GM06990 (cell line): ENCODE data around the gene NFAM1.

Experiments
- DNase-seq: peaks from one replicate; pipeline ENCODE4 v3.0.0-alpha.2; 2011; ENCODE audit not compliant: insufficient read length; ENCODE audit errors: extremely low read depth
- H3K27me3 ChIP-seq: replicated peaks from 2 replicates; pipeline ENCODE4 v1.6.0; 2011; ENCODE audit warnings: low read length; ENCODE audit not compliant: control insufficient read depth, insufficient read depth
- H3K36me3 ChIP-seq: 2 replicates; pipeline ENCODE4 v1.5.1; 2011; ENCODE audit warnings: low read length; ENCODE audit not compliant: control insufficient read depth, insufficient read depth
- H3K4me3 ChIP-seq: replicated peaks from 2 replicates; pipeline ENCODE4 v1.5.1; 2011; ENCODE audit warnings: low read depth, mild to moderate bottlenecking, control low read depth, low read length
- TF ChIP-seq, protein P1 (sequence below): IDR thresholded peaks from 2 replicates; pipeline ENCODE4 v1.5.1; 2011; ENCODE audit warnings: low read length, control low read depth, mild to moderate bottlenecking, inconsistent platforms; ENCODE audit not compliant: insufficient read depth, poor library complexity, severe bottlenecking

The NFAM1 gene

DNA sequence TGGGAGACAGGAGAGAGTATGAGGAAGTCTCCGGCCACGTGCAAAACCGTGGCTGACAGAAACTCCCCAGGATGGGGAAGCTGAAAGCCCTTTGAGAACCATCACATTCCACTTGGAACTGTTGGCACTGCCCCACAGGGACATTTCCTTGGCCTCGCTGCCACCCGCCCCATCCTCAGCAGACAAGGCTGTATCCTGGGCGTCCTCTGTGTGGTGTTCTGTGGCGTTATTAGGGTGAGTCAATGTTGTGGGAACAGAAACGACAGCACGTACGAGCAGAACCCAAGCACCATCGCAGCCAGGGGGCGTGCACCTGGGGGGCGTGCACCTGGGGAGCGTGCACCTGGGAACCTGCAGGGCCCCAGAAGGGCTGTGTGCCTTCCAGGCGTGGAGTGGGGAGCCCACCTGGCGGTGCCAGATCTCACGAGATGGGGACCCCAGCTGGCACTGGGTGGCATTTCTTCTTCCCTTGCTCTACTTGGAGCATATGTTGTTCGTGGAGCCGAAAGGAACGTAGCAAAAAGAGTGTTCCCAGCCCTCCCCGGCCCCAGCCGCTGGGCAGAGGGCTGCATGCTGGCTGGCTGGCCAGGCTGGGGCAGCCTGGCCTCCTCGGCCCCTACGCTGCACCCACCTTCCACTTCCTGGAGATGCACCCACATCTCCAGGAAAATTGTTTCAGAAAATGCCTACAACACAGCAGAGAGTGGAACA, 35.4 kb downstream of the NFAM1 start:
- TF ChIP-seq, protein P1, sequence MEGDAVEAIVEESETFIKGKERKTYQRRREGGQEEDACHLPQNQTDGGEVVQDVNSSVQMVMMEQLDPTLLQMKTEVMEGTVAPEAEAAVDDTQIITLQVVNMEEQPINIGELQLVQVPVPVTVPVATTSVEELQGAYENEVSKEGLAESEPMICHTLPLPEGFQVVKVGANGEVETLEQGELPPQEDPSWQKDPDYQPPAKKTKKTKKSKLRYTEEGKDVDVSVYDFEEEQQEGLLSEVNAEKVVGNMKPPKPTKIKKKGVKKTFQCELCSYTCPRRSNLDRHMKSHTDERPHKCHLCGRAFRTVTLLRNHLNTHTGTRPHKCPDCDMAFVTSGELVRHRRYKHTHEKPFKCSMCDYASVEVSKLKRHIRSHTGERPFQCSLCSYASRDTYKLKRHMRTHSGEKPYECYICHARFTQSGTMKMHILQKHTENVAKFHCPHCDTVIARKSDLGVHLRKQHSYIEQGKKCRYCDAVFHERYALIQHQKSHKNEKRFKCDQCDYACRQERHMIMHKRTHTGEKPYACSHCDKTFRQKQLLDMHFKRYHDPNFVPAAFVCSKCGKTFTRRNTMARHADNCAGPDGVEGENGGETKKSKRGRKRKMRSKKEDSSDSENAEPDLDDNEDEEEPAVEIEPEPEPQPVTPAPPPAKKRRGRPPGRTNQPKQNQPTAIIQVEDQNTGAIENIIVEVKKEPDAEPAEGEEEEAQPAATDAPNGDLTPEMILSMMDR, result peak; percentile 45
- peak; percentile 56 for DNase-seq
- Histone ChIP-seq H3K36me3 (no peaks in the 10 kb centered on the region), H3K27me3 (no peaks in the 10 kb centered on the region), H3K4me3 (peak overlapping the region; percentile 36)

DNA sequence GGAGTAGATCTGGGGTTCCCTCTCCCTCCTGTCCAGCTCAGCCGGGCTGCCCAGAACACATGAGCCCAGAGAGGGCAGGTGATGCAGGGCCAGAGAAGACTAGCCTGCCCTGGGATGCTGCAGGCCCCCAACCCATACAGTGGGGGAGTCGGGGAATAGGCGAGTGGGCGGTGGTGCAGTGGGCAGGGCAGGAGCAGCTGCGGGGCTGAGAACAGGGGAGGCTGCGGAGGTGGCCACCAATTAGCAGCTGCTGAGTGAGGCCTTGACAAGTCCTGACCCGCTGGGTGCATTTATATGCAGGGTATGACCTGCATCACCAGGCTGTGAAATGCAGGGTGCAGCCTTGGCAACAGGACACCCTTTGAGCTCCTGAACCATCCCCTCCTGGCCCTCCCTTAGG, 43.1 kb downstream of the NFAM1 start:
- no peaks in the 10 kb centered on the region; the same call in 1 of the 2 replicates for H3K27me3 ChIP-seq
- no peak for DNase-seq
- TF ChIP-seq, protein P1, result no peak

DNA sequence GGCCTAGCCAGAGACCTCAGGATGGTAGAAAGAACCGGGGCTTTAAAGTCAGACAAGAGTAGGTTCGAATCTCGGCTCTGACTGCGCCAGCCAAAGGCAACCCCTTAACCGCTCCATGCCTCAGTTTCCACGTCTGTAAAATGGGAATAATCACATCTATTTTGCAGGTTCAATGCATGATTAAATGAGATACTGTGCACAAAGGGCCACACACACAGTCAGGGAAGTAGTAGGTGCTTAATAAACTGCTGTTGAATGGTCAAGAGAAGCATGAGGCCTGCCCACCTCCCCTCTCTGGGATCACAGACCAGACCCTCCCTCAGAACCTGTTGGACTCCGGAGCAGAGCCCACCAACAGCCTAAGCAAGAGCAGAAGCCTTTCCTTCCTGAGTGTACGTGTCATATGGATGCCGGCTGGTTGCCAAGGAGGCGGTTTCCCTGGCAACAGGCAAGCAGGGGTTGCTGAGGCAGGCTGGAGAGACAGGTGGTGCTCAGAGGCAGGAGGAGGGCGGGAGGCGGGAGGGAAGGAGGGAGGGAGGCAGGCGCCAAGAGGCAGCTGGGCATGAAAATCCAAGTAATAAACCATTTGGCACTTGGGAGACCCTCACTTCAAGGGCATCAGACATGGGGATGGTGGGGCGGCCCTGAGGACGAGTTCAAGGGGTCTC, 43.9 kb downstream of the NFAM1 start:
- Histone ChIP-seq H3K27me3 (no peaks in the 10 kb centered on the region; the same call in 1 of the 2 replicates), H3K4me3 (no peak overlapping the region), H3K36me3 (no peaks in the 10 kb centered on the region)
- TF ChIP-seq, protein P1, result no peak
- no peak for DNase-seq

More for the DNA sequence above, 43.1 kb downstream of the NFAM1 start:
- Histone ChIP-seq H3K4me3 (no peak overlapping the region), H3K36me3 (no peaks in the 10 kb centered on the region)

DNA sequence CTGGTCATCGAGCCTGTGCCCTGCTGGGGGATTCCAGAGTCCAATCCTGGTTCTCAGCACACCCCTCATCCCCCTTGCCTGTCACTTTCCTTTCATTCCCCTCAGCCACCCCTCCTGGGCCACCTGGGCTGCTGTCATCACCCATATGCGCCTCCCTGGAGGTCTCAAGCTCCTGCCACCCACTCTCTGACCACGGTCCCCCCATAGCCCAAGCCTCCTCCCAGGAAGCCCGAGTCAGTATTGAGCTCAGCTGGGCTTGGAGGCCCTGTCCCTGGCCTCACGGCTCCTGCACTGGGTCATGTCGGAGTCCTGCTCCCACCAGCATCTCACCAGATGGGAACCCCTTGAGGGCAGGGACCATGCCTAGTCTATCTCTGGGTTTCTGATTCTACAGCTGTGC, 44.6 kb downstream of the NFAM1 start:
- H3K36me3 ChIP-seq, result no peaks in the 10 kb centered on the region
- no peak overlapping the region for H3K4me3 ChIP-seq
- no peaks in the 10 kb centered on the region; the same call in 1 of the 2 replicates for H3K27me3 ChIP-seq
- TF ChIP-seq, protein P1, result no peak
- DNase-seq, result no peak

DNA sequence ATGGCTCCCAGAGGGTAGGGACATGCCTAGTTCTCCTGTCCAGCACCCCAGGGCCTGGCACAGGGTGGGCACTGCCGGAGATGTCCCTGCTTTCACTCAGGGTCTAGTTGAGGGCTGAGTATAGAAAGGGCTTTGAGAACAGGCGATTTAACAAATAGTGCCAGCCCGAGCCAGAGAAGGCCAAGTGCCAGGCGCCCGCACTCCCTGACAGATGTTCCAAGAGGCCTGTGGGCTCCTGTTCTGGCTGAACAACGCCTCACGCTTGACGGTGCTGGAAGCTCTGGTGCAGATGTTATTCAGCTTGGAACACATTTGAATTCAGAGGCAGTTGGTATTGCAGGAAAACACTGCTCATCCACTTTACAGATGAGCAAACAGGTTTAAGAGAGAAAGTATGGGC, 46.5 kb downstream of the NFAM1 start:
- H3K27me3 ChIP-seq, result no peaks in the 10 kb centered on the region
- no peak overlapping the region for H3K4me3 ChIP-seq
- DNase-seq, result no peak
- H3K36me3 ChIP-seq, result no peaks in the 10 kb centered on the region
- TF ChIP-seq, protein P1, result no peak

DNA sequence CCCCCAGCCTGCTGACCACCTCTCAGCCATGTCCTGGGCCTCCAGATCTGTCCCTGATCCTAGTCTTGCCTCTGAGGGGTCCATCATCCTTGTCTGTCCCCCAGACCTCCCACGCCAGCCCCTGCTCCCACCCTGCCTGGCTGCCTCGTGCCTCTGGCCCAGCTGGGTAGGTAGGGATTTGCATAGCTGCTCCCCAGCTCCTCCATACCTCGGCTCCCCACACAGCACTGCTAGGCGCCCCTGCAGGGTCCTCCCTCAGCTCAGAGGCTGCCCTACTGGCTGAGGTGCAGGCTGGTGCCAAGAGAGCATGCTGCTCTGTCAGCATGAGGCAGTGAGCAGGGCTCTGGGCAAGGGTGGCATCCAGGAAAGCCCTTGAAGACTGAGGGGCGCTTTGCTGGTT, 47.7 kb downstream of the NFAM1 start:
- H3K27me3 ChIP-seq, result no peaks in the 10 kb centered on the region
- no peak overlapping the region for H3K4me3 ChIP-seq
- no peaks in the 10 kb centered on the region for H3K36me3 ChIP-seq
- TF ChIP-seq, protein P1, result no peak
- no peak for DNase-seq
